Mesothelial cell of epicardium (in vitro differentiated cells): ENCODE measurements around the gene UNC13A. TPM values are rescaled to one million over a fixed set of nuclear protein-coding genes. Genes with fewer than 3 reads are reported as not detected.

Experiments used
- DNase-seq, 2 experiments: peaks; one replicate each; pipeline ENCODE4 v3.0.0; 2021; ENCODE audit warnings: low spot score in 2 of 2; ENCODE audit not compliant: unreplicated experiment in 2 of 2
- H3K27ac Mint-ChIP-seq: 2 replicates; pipeline ENCODE4 v1.8.0; 2021; ENCODE audit warnings: mixed read lengths
- H3K27me3 Mint-ChIP-seq: 2 replicates; pipeline ENCODE4 v1.8.0; 2021; ENCODE audit warnings: low read depth, mixed read lengths
- H3K36me3 Mint-ChIP-seq: 2 replicates; pipeline ENCODE4 v1.8.0; 2021; ENCODE audit warnings: mixed read lengths
- H3K4me1 Mint-ChIP-seq: 2 replicates; pipeline ENCODE4 v1.8.0; 2021; ENCODE audit warnings: mixed read lengths
- H3K4me3 Mint-ChIP-seq: 2 replicates; pipeline ENCODE4 v1.8.0; 2021; ENCODE audit warnings: mild to moderate bottlenecking, moderate library complexity, mixed read lengths
- H3K9me3 Mint-ChIP-seq: 2 replicates; pipeline ENCODE4 v1.8.0; 2021; ENCODE audit warnings: mixed read lengths
- CTCF ChIP-seq: fragments of 200-600 bp; sonication (generic); IDR thresholded peaks from one replicate; pipeline ENCODE4 v1.5.0; 2021; ENCODE audit warnings: antibody characterized with exemption; ENCODE audit not compliant: unreplicated experiment
- total RNA-seq: library from RNA; stranded (reverse); gene quantifications from 3 replicates; pipeline ENCODE4 v1.2.1, GENCODE V29; 2021

The UNC13A gene
- total RNA-seq, 1 donor from 2014 or later: 1.1 TPM

DNA sequence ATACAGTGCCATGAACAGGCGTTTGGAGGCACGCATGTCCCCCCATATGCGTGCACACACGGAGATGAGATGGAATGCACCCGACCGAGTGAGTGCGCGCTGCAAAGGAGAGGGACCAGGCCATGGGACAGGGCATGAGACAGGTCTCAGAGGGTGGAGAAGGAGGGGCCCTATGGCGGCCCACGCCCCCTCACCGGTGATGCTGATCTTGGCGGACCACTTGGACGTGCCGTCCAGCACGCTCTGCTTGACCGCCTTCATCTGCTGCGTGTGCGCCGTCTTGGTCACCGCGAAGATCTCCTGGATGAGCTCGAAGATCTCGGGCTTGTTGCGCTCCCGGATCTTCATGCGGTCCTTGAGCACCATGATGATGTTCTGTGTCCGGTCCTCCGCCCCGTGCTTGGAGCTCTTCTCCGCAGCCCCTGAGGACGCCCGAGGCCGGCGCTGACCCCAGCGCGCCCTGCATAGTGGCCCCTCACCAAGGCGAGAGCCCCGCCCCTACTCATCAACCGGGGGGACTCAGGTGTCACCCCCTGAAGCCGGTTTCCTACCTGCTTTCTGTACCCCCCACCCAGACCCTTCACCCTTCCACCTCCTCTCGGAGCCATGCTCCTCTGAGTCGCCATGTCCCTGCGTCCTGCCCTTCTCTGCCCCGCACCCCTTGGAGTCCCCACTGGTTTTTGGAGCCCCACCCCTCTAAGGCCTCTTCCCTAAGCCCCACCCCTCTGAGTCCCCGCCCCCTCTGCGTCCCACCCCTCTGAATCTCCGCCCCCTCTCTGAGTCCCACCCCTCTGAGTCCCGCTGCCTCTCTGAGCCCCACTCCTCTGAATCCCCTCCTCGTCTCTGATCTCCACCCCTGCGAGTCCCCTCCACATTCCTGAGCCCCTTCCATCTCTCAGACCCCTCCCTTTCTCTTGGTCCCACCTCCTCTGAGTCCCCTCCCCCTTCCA lies 40.8 kb downstream of the UNC13A start:
- Mint-ChIP-seq H3K36me3 (no peaks in the 10 kb centered on the region), H3K27ac (no peak overlapping the region), H3K9me3 (no peaks in the 10 kb centered on the region), H3K4me3 (no peak overlapping the region), H3K4me1 (no peaks in the 10 kb centered on the region), H3K27me3 (peaks cover 6% of the 10 kb centered on the region)
- TF ChIP-seq CTCF: no peak
- no peak for DNase-seq

DNA sequence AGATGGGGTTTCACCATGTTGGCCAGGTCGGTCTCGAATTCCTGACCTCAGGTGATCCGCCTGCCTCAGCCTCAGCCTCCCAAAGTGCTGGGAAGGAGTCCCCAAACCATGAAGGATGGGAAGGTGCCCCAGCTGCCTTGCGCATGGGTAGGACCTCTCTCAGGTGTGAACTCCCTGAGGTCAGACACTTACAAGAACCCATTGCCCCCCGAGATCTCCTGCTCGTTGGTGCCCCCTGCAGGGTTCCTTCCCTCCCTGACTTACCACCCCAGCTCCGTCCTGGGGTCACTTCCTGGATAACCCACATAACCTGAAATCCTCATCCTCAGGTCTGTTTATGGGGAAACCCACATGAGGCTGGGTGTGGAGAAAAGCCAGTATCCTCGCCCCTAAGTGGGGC lies 41.7 kb downstream of the UNC13A start:
- DNase-seq: no peak
- H3K27me3 Mint-ChIP-seq: peaks cover 6% of the 10 kb centered on the region
- H3K27ac Mint-ChIP-seq: no peak overlapping the region
- H3K4me1 Mint-ChIP-seq: no peaks in the 10 kb centered on the region
- no peak for TF ChIP-seq CTCF
- no peak overlapping the region for H3K4me3 Mint-ChIP-seq
- H3K36me3 Mint-ChIP-seq: no peaks in the 10 kb centered on the region
- no peaks in the 10 kb centered on the region for H3K9me3 Mint-ChIP-seq

GRCh38 chr19:17645339-17645963 lies 42.7 kb downstream of the UNC13A start:
- no peak for DNase-seq
- Mint-ChIP-seq H3K27ac (no peak overlapping the region), H3K36me3 (no peaks in the 10 kb centered on the region), H3K4me3 (no peak overlapping the region), H3K9me3 (no peaks in the 10 kb centered on the region), H3K4me1 (no peaks in the 10 kb centered on the region), H3K27me3 (peaks cover 6% of the 10 kb centered on the region)
- TF ChIP-seq CTCF: no peak

DNA sequence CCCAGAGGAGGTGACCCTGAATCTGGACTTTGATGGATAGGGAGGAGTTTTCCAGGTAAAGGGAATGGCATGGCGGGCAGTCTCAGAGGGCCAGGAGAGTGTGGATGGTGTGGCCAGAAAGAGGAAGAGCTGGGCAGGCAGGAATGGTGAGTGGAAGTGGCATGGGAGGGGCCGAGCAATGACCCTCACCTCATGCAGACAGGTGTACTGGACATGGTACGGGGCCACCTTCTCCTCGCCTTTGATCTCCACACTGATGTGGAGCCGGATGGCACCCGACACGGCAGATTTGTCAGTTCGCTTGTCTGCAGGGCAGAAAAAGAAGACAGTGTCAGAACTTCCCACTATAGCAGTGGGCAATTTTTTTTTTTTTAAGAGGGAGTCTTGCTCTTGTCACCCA lies 45.5 kb downstream of the UNC13A start:
- no peak for DNase-seq
- Mint-ChIP-seq H3K27ac (no peak overlapping the region), H3K27me3 (peaks cover 12% of the 10 kb centered on the region), H3K4me3 (no peak overlapping the region), H3K36me3 (no peaks in the 10 kb centered on the region), H3K9me3 (no peaks in the 10 kb centered on the region), H3K4me1 (no peaks in the 10 kb centered on the region)
- no peak for TF ChIP-seq CTCF

DNA sequence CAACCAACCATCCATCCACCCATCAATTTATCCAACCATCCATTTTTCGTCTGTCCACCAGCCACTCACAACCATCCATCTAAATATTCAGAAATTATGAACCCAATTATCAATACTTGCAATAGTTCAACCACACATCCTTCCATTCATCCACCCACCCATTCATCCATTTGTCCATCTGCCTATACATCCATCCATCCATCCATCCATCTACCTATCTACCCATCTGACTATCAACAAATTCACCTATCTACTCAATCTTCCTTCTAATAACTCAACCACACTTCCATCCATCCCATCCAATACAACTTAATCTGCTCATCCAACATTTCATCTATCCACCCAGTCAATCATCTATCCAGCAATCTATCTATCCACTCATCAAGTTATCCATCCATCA lies 46.3 kb downstream of the UNC13A start:
- Mint-ChIP-seq H3K27ac (no peak overlapping the region), H3K4me3 (no peak overlapping the region), H3K9me3 (no peaks in the 10 kb centered on the region), H3K4me1 (no peaks in the 10 kb centered on the region), H3K36me3 (no peaks in the 10 kb centered on the region), H3K27me3 (peaks cover 11% of the 10 kb centered on the region)
- TF ChIP-seq CTCF: no peak
- DNase-seq: no peak
